H9 (cell line): ENCODE measurements around the gene APBA2. TPM values are rescaled to one million over a fixed set of nuclear protein-coding genes. Genes with fewer than 3 reads are reported as not detected.
"Not testable (repeated sequence)": the region's sequence is repeated elsewhere in the genome, so short reads cannot be mapped to it uniquely, and the experiment has no call there.

Experiments used
- DNase-seq: peaks from one replicate; pipeline ENCODE4 v3.0.0-alpha.2; 2017
- H2AFZ ChIP-seq: one replicate; pipeline ENCODE4 v1.6.1; 2013; ENCODE audit warnings: mild to moderate bottlenecking, low read length, control low read depth, moderate library complexity
- H2AK5ac ChIP-seq: 2 replicates; pipeline ENCODE4 v1.6.1; 2013; ENCODE audit warnings: low read length, control low read depth, mixed read lengths; ENCODE audit not compliant: insufficient read length
- H2BK120ac ChIP-seq: one replicate; pipeline ENCODE4 v1.6.1; 2013; ENCODE audit warnings: low read depth, mild to moderate bottlenecking, low read length, control low read depth, inconsistent platforms; ENCODE audit not compliant: poor library complexity, severe bottlenecking
- H2BK12ac ChIP-seq: 2 replicates; pipeline ENCODE4 v1.6.1; 2013; ENCODE audit warnings: low read length, control low read depth, mixed read lengths, low read depth; ENCODE audit not compliant: insufficient read length
- H2BK15ac ChIP-seq: 2 replicates; pipeline ENCODE4 v1.6.1; 2013; ENCODE audit warnings: low read depth, low read length, control low read depth
- H2BK20ac ChIP-seq: one replicate; pipeline ENCODE4 v1.6.1; 2013; ENCODE audit warnings: low read depth, mild to moderate bottlenecking, low read length, control low read depth, inconsistent platforms; ENCODE audit not compliant: poor library complexity, severe bottlenecking
- H2BK5ac ChIP-seq: 2 replicates; pipeline ENCODE4 v1.6.1; 2013; ENCODE audit warnings: low read length, control low read depth, mixed read lengths; ENCODE audit not compliant: insufficient read length
- H3K14ac ChIP-seq: 2 replicates; pipeline ENCODE4 v1.6.1; 2013; ENCODE audit warnings: low read length, control low read depth; ENCODE audit not compliant: insufficient read depth
- H3K18ac ChIP-seq: 2 replicates; pipeline ENCODE4 v1.6.1; 2013; ENCODE audit warnings: low read depth, mild to moderate bottlenecking, mixed read lengths, low read length, control low read depth; ENCODE audit not compliant: insufficient read length
- H3K23ac ChIP-seq: 2 replicates; pipeline ENCODE4 v1.6.1; 2013; ENCODE audit warnings: low read length, control low read depth, mixed read lengths, low read depth; ENCODE audit not compliant: insufficient read length
- H3K23me2 ChIP-seq: 2 replicates; pipeline ENCODE4 v1.6.1; 2013; ENCODE audit warnings: low read depth, mild to moderate bottlenecking, mixed read lengths, low read length, control low read depth; ENCODE audit not compliant: insufficient read length, poor library complexity, severe bottlenecking
- H3K27ac ChIP-seq: 2 replicates; pipeline ENCODE4 v1.5.1; 2013; ENCODE audit warnings: low read length, control low read depth, mixed read lengths, low read depth; ENCODE audit not compliant: insufficient read length
- H3K27me3 ChIP-seq: 2 replicates; pipeline ENCODE4 v1.6.1; 2013; ENCODE audit warnings: low read length, control low read depth, inconsistent platforms; ENCODE audit not compliant: insufficient read depth
- H3K4ac ChIP-seq: 2 replicates; pipeline ENCODE4 v1.6.1; 2013; ENCODE audit warnings: low read depth, mild to moderate bottlenecking, control low read depth, inconsistent platforms, low read length, moderate library complexity
- H3K4me1 ChIP-seq: 2 replicates; pipeline ENCODE4 v1.6.1; 2013; ENCODE audit warnings: low read length, control low read depth, inconsistent platforms; ENCODE audit not compliant: insufficient read depth
- H3K4me2 ChIP-seq: 2 replicates; pipeline ENCODE4 v1.6.1; 2013; ENCODE audit warnings: low read length, control low read depth, mixed read lengths; ENCODE audit not compliant: insufficient read length, insufficient read depth
- H3K56ac ChIP-seq: 2 replicates; pipeline ENCODE4 v1.6.1; 2013; ENCODE audit warnings: low read depth, mild to moderate bottlenecking, mixed read lengths, low read length, control low read depth; ENCODE audit not compliant: insufficient read length
- H3K79me1 ChIP-seq: 2 replicates; pipeline ENCODE4 v1.6.1; 2013; ENCODE audit warnings: low read depth, mild to moderate bottlenecking, moderate library complexity, low read length, control low read depth, inconsistent platforms; ENCODE audit not compliant: insufficient read depth, poor library complexity, severe bottlenecking
- H3K79me2 ChIP-seq: 2 replicates; pipeline ENCODE4 v1.6.1; 2013; ENCODE audit warnings: low read length, control low read depth, inconsistent platforms; ENCODE audit not compliant: insufficient read depth
- H3K9ac ChIP-seq: 2 replicates; pipeline ENCODE4 v1.6.1; 2013; ENCODE audit warnings: low read length, control low read depth, mixed read lengths; ENCODE audit not compliant: insufficient read length; ENCODE audit errors: extremely low read depth
- H3K9me3 ChIP-seq: one replicate; pipeline ENCODE4 v1.6.1; 2013; ENCODE audit warnings: low read depth, low read length, inconsistent platforms; ENCODE audit not compliant: control insufficient read depth
- H3T11ph ChIP-seq: one replicate; pipeline ENCODE4 v1.6.1; 2013; ENCODE audit warnings: mild to moderate bottlenecking, low read length, control low read depth, inconsistent platforms
- H4K20me1 ChIP-seq: one replicate; pipeline ENCODE4 v1.6.1; 2013; ENCODE audit not compliant: control insufficient read depth, insufficient read length, insufficient read depth
- H4K5ac ChIP-seq: 2 replicates; pipeline ENCODE4 v1.6.1; 2013; ENCODE audit warnings: low read depth, mild to moderate bottlenecking, mixed read lengths, low read length, control low read depth; ENCODE audit not compliant: insufficient read length
- H4K8ac ChIP-seq: replicated peaks from 2 replicates; pipeline ENCODE4 v1.6.1; 2013; ENCODE audit warnings: low read length, control low read depth, mixed read lengths, low read depth; ENCODE audit not compliant: insufficient read length
- H4K91ac ChIP-seq: 2 replicates; pipeline ENCODE4 v1.6.1; 2013; ENCODE audit warnings: low read depth, mild to moderate bottlenecking, moderate library complexity, mixed read lengths, low read length, control low read depth; ENCODE audit not compliant: insufficient read length
- H3K27ac Mint-ChIP-seq, 3 experiments: 2 replicates in 2 of 3; 3 replicates in 1 of 3; pipeline ENCODE4 v1.8.0; 2020 to 2021; ENCODE audit warnings: mixed read lengths in 3 of 3, mild to moderate bottlenecking in 1 of 3, moderate library complexity in 1 of 3
- H3K27me3 Mint-ChIP-seq: 2 replicates; pipeline ENCODE4 v1.8.0; 2021; ENCODE audit warnings: low read depth, mild to moderate bottlenecking, moderate library complexity, mixed read lengths
- H3K36me3 Mint-ChIP-seq, 3 experiments: 2 replicates in 2 of 3; 3 replicates in 1 of 3; pipeline ENCODE4 v1.8.0; 2020 to 2021; ENCODE audit warnings: low read depth in 3 of 3, mixed read lengths in 3 of 3; ENCODE audit not compliant: insufficient read depth in 1 of 3
- H3K4me1 Mint-ChIP-seq, 2 experiments: 2 replicates each; pipeline ENCODE4 v1.8.0; 2020; ENCODE audit warnings: mixed read lengths in 2 of 2
- H3K4me3 Mint-ChIP-seq, 2 experiments: 2 replicates in 1 of 2; 3 replicates in 1 of 2; pipeline ENCODE4 v1.8.0; 2020 to 2021; ENCODE audit warnings: mild to moderate bottlenecking in 2 of 2, mixed read lengths in 2 of 2, moderate library complexity in 1 of 2
- H3K9me3 Mint-ChIP-seq, 2 experiments: 2 replicates in 1 of 2; 3 replicates in 1 of 2; pipeline ENCODE4 v1.8.0; 2020; ENCODE audit warnings: mild to moderate bottlenecking in 2 of 2, mixed read lengths in 2 of 2, moderate library complexity in 1 of 2
- CTCF ChIP-seq: fragments of 200-600 bp; sonication (generic); conservative IDR thresholded peaks from 3 replicates; pipeline ENCODE4 v1.8.0; 2021; ENCODE audit warnings: antibody characterized with exemption, mild to moderate bottlenecking
- WGBS: extraction: QIAGEN DNeasy Blood & Tissue Kit; methylation state at CpG from one replicate; pipeline ENCODE4 v1.1.7; 2013; ENCODE audit warnings: missing lambda C conversion rate, low lambda C conversion rate, mixed read lengths; ENCODE audit not compliant: insufficient read length; ENCODE audit errors: extremely low coverage; 5-methylcytosine and 5-hydroxymethylcytosine counted together
- total RNA-seq: library from RNA; stranded (reverse); gene quantifications from 2 replicates; pipeline ENCODE4 v1.2.1, GENCODE V29; 2021

The APBA2 gene
- total RNA-seq, 1 experiment from 2014 or later: 14.3 TPM

GRCh38 chr15:29102173-29102794, 216.5 kb downstream of the APBA2 start:
- H2BK5ac ChIP-seq, H3K9me3 ChIP-seq, H3K27me3 ChIP-seq, H3T11ph ChIP-seq, H3K9ac ChIP-seq, H4K8ac ChIP-seq, H3K79me2 ChIP-seq, H4K91ac ChIP-seq, H3K27me3 Mint-ChIP-seq, H2BK15ac ChIP-seq, H3K9me3 Mint-ChIP-seq, H3K27ac Mint-ChIP-seq, H3K36me3 Mint-ChIP-seq, H3K56ac ChIP-seq, H2AFZ ChIP-seq, H2BK12ac ChIP-seq, H3K4me2 ChIP-seq, H3K4me1 ChIP-seq, H3K79me1 ChIP-seq, H3K4me3 Mint-ChIP-seq, H4K20me1 ChIP-seq, H3K18ac ChIP-seq, H4K5ac ChIP-seq, H2BK20ac ChIP-seq, H3K27ac ChIP-seq, H2AK5ac ChIP-seq, H3K14ac ChIP-seq, H3K23ac ChIP-seq, H3K23me2 ChIP-seq, H2BK120ac ChIP-seq, H3K4ac ChIP-seq: not testable (repeated sequence)
- WGBS: no CpG with 5 or more reads among the region's 10 CpGs
- peak; percentile 90 for TF ChIP-seq CTCF
- H3K4me1 Mint-ChIP-seq: peaks cover 25 to 40% of the 10 kb centered on the region in 2 experiments
- DNase-seq: peak; percentile 78
